SU-DHL-6 (cell line): ENCODE data around the gene SLC35G6.

Experiments used
- EZH2phosphoT487 ChIP-seq: fragments of 200-600 bp; sonication (generic), shearing (Covaris generic); conservative IDR thresholded peaks from 2 replicates; pipeline ENCODE4 v1.6.1; 2018; ENCODE audit warnings: mild to moderate bottlenecking, antibody characterized with exemption, low read length, moderate library complexity, mixed read lengths
- TF ChIP-seq, protein P1 (sequence below): fragments of 200-600 bp; sonication (generic); IDR thresholded peaks from one replicate; pipeline ENCODE4 v1.5.1; 2017; ENCODE audit warnings: antibody characterized with exemption, mild to moderate bottlenecking, low read length, moderate library complexity; ENCODE audit not compliant: insufficient read depth, poor library complexity, severe bottlenecking

GRCh38 chr17:7467498-7467897 lies 13.7 kb upstream of the SLC35G6 start:
- TF ChIP-seq, protein P1, sequence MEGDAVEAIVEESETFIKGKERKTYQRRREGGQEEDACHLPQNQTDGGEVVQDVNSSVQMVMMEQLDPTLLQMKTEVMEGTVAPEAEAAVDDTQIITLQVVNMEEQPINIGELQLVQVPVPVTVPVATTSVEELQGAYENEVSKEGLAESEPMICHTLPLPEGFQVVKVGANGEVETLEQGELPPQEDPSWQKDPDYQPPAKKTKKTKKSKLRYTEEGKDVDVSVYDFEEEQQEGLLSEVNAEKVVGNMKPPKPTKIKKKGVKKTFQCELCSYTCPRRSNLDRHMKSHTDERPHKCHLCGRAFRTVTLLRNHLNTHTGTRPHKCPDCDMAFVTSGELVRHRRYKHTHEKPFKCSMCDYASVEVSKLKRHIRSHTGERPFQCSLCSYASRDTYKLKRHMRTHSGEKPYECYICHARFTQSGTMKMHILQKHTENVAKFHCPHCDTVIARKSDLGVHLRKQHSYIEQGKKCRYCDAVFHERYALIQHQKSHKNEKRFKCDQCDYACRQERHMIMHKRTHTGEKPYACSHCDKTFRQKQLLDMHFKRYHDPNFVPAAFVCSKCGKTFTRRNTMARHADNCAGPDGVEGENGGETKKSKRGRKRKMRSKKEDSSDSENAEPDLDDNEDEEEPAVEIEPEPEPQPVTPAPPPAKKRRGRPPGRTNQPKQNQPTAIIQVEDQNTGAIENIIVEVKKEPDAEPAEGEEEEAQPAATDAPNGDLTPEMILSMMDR: no peak
- no peak for TF ChIP-seq EZH2phosphoT487
